ENCODE data around the gene CREB5.

GRCh38 chr7:28581351-28581750 is 169.0 kb downstream of the CREB5 start:
- TF ChIP-seq GTF2F1 (IDR thresholded peaks at IDR 0.05; ENCODE audit: borderline replicate concordance, low read depth, low read length) (no peak), POLR2A (IDR thresholded peaks at IDR 0.05; ENCODE audit: control extremely low read depth in 1 of 2, low read depth in 2 of 2, low read length in 2 of 2) (no peak), EP300 (IDR thresholded peaks at IDR 0.05; ENCODE audit: borderline replicate concordance in 1 of 2, low read depth in 2 of 2, low read length in 2 of 2) (no peak)
